RWPE1 (cell line): ENCODE data around the gene C1orf159.

Experiments
- CTCF ChIA-PET: fragments of 350-600 bp; sonication (Branson Sonifier 250); formaldehyde crosslinking; extraction: SDS; loops from one replicate; lab custom pipeline; 2021; lab: Yijun Ruan, JAX
- POLR2A ChIA-PET: fragments of 400-600 bp; formaldehyde crosslinking; extraction: SDS; loops from one replicate; lab custom pipeline; 2020; ENCODE audit warnings: antibody characterized with exemption; ENCODE audit not compliant: low non-redundant PET; lab: Yijun Ruan, JAX
- DNase-seq: peaks from one replicate; pipeline ENCODE4 v3.0.0; 2012; ENCODE audit warnings: low spot score
- H3K27ac ChIP-seq: fragments of 450-650 bp; 2 replicates; pipeline ENCODE4 v1.5.1; 2017
- TF ChIP-seq, protein P1 (sequence below): fragments of 450-650 bp; conservative IDR thresholded peaks from 2 replicates; pipeline ENCODE4 v1.5.1; 2017; ENCODE audit warnings: low read depth, mild to moderate bottlenecking

Gene C1orf159

DNA sequence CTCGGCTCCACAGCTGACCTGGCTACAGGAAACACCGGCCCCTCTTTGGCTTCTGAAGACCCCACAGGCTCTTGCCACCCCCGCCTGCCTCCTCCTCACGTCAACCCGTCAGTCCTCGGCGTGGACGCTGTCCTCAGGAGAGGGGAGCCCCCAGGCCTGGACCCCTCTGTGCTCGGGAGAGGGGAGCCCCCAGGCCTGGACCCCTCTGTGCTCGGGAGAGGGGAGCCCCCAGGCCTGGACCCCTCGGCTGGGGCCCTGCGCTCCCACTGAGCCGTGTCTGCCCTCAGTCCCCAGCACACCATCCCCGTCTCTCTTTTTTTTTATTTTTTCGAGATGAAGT, 26.0 kb upstream of the C1orf159 start:
- ChIA-PET CTCF (interaction anchor here (0.6 kb wide), 1 partner anchor 62 kb away, joined by 3 read pairs; no protein-coding TSS in a partner anchor), POLR2A (no interaction called here)
- no peak overlapping the region for H3K27ac ChIP-seq
- TF ChIP-seq, protein P1, sequence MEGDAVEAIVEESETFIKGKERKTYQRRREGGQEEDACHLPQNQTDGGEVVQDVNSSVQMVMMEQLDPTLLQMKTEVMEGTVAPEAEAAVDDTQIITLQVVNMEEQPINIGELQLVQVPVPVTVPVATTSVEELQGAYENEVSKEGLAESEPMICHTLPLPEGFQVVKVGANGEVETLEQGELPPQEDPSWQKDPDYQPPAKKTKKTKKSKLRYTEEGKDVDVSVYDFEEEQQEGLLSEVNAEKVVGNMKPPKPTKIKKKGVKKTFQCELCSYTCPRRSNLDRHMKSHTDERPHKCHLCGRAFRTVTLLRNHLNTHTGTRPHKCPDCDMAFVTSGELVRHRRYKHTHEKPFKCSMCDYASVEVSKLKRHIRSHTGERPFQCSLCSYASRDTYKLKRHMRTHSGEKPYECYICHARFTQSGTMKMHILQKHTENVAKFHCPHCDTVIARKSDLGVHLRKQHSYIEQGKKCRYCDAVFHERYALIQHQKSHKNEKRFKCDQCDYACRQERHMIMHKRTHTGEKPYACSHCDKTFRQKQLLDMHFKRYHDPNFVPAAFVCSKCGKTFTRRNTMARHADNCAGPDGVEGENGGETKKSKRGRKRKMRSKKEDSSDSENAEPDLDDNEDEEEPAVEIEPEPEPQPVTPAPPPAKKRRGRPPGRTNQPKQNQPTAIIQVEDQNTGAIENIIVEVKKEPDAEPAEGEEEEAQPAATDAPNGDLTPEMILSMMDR: no peak
- no peak for DNase-seq

DNA sequence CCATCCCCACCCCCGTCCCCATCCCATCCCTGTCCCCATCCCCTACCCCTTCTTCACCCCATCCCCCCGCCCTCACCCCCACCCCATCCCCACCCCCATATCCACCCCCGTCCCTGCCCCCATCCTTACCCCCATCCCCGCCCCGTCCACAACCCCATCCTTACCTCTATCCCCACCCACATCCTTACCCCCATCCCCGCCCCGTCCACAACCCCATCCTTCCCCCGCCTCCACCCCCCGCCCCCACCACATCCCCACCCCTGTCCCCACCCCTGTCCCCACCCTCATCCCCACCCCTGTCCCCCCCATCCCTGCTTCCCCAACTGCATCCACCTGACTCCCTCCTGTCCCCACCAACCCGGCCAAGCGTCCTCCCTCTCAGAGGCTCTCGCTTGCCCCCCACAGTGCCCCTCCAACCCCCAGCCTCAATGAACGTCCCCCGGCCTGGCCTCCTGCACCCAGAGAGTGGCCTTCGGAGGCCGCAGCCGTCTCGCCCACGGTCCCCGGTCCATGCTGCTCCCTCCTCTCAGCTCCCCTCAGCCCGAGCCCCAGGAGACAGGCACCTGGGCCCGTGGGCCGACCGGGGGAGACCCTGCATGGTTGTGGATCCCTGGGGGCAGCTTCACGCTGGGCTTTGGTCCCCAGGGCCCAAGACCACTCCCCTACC, 25.5 kb upstream of the C1orf159 start:
- DNase-seq: no peak
- ChIA-PET CTCF (interaction anchor here (0.6 kb wide), 1 partner anchor 62 kb away, joined by 3 read pairs; no protein-coding TSS in a partner anchor), POLR2A (no interaction called here)
- H3K27ac ChIP-seq: no peak overlapping the region
- TF ChIP-seq, protein P1: no peak

DNA sequence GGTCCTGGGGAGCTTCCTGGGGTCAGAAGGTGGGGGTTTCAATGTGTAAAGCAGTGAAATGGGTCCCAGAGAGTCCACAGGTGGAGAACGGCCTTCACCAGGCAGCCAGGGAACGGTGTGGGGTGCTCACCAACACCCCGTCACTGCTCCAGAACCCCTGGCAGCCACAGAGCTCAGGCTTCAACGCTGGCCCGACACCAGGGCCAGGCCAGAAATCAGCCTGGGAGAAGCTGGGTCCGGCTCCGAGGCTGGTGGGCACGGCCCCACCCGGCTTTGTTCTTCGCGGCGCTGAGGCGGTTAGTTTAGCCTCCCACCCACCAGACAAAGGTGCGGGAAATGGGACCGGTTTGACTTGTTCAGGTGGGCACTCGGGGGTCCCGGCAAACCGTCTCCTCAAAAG, 24.8 kb upstream of the C1orf159 start:
- no peak overlapping the region for H3K27ac ChIP-seq
- TF ChIP-seq, protein P1: no peak
- DNase-seq: no peak
- ChIA-PET CTCF (no interaction called here), POLR2A (no interaction called here)

DNA sequence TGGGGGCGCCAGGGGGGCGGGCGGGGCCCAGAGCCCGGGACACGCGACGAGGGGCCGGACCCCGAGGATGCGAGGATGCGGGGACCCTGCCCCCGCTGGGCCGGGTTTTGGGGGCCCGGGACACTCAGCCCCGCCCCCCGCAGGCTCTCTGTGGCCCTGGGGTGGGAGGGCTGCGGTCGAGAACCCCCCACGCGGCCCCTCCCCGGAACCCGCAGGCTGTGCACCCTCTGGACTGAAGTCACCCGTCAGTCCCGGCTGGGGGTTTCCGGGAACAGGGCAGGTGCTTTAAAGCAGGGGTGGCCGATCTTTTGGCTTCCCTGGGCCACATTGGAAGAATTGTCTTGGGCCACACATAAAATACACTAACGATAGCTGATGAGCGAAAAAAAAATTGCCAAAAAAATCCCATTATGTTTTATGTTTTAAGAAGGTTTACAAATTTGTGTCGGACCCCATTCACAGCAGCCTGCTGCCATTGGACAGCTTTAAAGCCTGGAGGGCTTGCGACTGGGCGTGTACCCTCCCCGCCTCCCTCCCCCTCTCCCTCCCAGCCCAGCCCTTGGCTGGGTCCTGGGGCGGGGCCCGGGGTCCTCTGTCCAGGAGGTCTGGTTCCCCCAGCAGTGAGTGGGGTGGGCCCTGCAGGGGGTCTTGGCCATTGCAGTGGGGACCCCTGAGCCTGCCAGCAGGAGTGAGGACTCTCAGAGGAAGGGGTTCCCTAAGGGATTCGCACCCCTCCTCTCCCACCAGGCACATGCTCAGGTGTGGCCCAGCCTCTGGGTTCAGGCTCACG, 21.6 kb upstream of the C1orf159 start:
- ChIA-PET CTCF (no interaction called here), POLR2A (no interaction called here)
- H3K27ac ChIP-seq: no peak overlapping the region
- no peak for DNase-seq
- TF ChIP-seq, protein P1: no peak

DNA sequence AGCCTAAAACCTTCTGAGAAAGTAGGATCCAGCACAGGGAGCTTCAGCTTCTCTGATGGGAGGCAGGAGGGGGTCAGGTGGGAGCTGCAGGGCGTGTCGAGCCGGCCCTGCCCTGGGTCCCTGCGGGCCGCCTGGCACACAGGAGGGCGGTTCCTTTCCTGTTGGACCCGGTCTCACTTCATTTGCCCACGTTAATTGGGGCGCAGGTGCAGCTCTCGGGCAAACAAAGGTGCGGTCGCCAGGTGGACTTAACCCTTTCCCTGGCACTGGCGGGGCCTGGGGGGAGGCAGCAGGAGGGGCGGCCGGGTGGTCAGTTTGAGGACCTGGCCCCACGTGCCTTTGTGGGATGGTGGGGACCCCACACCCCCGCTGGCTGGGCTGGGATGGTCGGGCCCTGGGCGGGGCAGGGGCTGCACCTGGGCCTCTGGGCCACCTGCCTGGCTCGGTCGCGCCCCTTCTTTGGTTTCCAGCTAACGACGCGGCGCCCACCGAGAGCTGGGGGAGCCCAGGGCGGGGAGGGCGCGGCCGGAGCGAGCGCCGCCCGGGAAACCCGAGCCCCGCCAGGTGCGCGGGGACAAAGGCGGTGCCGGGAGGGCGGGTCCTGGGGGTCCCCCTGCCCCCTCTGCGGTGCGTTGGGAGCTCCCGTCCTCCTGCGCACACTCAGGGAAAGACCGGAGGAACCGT, 20.8 kb upstream of the C1orf159 start:
- POLR2A ChIA-PET: no interaction called here
- DNase-seq: no peak
- CTCF ChIA-PET: interaction anchor here (0.6 kb wide), 2 partner anchors 11 to 143 kb away, joined by 3 read pairs; no protein-coding TSS in a partner anchor
- no peak overlapping the region for H3K27ac ChIP-seq
- TF ChIP-seq, protein P1: no peak

DNA sequence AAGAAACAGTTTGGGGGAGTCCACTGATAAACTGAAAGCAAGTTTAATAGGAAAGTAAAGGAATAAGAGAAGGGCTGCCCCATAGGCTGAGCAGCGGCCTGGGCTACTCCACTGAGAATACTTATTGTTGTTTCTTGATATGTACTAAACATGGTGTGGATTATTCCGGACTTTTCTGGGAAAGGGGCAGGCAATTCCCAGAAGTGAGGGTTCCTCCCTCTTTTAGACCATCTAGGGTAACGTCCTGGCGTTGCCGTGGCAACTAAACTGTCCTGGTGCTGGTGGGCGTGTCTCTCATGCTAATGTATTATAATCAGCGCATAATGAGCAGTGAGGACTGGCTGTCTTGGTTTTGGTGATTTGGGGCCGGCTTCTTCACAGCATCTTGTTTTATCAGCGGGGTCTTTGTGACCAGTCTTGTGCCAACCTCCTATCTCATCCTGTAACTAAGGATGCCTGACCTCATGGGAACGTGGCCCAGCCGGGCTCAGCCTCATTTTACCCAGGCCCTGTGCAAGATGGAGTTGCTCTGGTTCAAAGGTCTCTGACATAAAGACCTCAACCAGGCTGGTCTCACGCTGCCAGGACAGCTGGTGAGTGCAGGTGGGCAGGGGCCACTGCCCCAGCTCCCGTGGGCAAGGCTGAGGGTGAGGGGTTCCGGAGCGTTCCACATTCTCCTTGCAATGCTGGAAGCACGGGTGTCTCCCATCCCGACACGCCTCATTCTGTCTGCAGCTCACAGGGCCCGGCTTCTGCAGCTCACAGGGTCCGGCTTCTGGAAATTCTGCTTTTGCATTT, 19.6 kb upstream of the C1orf159 start:
- POLR2A ChIA-PET: no interaction called here
- CTCF ChIA-PET: no interaction called here
- no peak overlapping the region for H3K27ac ChIP-seq
- TF ChIP-seq, protein P1: no peak
- no peak for DNase-seq
